SU-DHL-6 (cell line): ENCODE measurements around the gene SERPINA5.

Source experiments
- EZH2phosphoT487 ChIP-seq: fragments of 200-600 bp; sonication (generic), shearing (Covaris generic); conservative IDR thresholded peaks from 2 replicates; pipeline ENCODE4 v1.6.1; 2018; ENCODE audit warnings: mild to moderate bottlenecking, antibody characterized with exemption, low read length, moderate library complexity, mixed read lengths
- TF ChIP-seq, protein P1 (sequence below): fragments of 200-600 bp; sonication (generic); IDR thresholded peaks from one replicate; pipeline ENCODE4 v1.5.1; 2017; ENCODE audit warnings: antibody characterized with exemption, mild to moderate bottlenecking, low read length, moderate library complexity; ENCODE audit not compliant: insufficient read depth, poor library complexity, severe bottlenecking

DNA sequence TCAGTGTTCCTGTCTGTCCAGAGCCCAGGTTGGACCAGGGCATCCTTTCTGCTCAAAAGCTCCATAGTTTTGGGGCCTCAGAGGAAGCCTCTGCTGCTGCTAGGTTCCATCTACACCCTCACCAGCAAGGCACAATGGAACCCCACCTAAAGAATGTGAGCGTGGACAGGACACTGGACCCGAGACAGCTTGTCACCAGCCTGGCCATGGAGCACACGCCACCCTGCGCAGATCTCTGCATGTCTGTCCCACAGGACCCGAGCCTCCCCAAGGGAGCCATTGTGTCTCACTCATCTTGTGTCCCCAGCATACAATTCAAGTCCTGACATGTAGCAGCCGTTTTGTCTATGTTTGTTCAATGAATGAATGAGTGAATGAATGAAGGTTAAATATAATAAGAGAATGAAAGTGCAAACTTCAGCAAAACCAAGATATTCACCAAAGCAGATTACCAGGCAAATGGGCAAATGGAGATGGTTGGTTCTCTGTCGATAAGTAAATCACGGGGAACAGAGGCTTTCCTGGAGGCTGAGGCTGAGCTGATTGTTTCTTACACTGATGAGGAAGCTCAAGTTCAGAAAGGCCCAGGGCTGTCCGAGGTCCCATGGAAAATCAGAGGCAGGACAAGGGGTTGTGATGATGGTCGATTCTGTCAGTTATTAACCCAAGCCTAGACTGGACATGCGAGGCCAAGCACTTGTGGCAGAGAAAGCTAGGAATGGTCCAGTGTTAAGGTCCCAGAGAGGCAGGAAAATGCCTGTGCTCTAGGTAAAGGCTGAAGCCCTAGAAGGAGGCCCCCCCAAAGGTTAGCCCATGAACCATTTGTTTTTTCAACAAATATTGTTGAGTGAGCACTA is 58.0 kb downstream of the SERPINA5 start:
- TF ChIP-seq, protein P1, sequence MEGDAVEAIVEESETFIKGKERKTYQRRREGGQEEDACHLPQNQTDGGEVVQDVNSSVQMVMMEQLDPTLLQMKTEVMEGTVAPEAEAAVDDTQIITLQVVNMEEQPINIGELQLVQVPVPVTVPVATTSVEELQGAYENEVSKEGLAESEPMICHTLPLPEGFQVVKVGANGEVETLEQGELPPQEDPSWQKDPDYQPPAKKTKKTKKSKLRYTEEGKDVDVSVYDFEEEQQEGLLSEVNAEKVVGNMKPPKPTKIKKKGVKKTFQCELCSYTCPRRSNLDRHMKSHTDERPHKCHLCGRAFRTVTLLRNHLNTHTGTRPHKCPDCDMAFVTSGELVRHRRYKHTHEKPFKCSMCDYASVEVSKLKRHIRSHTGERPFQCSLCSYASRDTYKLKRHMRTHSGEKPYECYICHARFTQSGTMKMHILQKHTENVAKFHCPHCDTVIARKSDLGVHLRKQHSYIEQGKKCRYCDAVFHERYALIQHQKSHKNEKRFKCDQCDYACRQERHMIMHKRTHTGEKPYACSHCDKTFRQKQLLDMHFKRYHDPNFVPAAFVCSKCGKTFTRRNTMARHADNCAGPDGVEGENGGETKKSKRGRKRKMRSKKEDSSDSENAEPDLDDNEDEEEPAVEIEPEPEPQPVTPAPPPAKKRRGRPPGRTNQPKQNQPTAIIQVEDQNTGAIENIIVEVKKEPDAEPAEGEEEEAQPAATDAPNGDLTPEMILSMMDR = no peak
- no peak for TF ChIP-seq EZH2phosphoT487
